GM12865 (cell line): Measurements from ENCODE around the gene PDXDC1.
"Not testable (repeated sequence)": the region's sequence is repeated elsewhere in the genome, so short reads cannot be mapped to it uniquely, and the experiment has no call there.

ENCODE experiments used
- DNase-seq: peaks from one replicate; pipeline ENCODE4 v3.0.0; 2010; ENCODE audit warnings: low read depth
- H3K4me3 ChIP-seq: 2 replicates; pipeline ENCODE4 v1.5.1; 2011; ENCODE audit warnings: mild to moderate bottlenecking, low read depth, low read length, control low read depth
- CTCF ChIP-seq: IDR thresholded peaks from 2 replicates; pipeline ENCODE4 v1.5.1; 2011; ENCODE audit warnings: low read length, control low read depth, low read depth, inconsistent platforms; ENCODE audit not compliant: insufficient read depth; ENCODE audit errors: missing control alignments

PDXDC1 gene, protein sequence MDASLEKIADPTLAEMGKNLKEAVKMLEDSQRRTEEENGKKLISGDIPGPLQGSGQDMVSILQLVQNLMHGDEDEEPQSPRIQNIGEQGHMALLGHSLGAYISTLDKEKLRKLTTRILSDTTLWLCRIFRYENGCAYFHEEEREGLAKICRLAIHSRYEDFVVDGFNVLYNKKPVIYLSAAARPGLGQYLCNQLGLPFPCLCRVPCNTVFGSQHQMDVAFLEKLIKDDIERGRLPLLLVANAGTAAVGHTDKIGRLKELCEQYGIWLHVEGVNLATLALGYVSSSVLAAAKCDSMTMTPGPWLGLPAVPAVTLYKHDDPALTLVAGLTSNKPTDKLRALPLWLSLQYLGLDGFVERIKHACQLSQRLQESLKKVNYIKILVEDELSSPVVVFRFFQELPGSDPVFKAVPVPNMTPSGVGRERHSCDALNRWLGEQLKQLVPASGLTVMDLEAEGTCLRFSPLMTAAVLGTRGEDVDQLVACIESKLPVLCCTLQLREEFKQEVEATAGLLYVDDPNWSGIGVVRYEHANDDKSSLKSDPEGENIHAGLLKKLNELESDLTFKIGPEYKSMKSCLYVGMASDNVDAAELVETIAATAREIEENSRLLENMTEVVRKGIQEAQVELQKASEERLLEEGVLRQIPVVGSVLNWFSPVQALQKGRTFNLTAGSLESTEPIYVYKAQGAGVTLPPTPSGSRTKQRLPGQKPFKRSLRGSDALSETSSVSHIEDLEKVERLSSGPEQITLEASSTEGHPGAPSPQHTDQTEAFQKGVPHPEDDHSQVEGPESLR

DNA sequence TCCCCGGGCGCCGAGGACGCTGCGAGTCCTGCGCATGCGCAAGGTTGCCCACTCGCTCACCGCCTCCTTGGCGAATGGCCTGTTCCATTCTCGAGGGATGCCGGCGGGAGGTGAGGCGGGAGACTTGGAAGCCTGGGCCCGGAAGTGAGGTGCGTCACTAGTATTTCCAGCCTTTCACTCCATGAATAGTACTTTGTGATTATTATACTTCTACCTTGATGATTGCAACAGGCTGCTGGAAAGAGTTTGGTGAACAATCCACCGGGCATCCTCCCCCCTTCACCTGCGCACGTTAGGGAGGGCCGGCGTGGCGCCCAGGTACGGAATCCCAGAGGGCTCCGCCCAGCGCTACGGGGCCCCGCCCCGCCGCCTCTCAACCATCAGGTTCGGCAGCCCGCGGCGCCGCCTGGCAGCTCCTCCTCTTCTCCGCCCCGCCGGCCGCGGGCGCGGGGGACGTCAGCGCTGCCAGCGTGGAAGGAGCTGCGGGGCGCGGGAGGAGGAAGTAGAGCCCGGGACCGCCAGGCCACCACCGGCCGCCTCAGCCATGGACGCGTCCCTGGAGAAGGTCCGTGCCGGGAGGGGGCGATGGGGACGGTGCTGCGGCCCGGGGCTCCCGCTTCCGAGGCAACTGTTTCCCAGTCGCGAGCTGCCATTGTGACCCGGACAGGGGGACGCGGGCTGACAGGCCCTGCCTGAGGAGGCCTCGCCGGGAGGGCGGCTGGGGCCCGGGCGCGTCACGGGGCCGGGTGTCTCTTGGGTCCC lies at the start of gene PDXDC1:
Gene PDXDC1 (plus strand): TSS at position 371 of the 762 bp plus-strand sequence. CDS start 174 bp downstream, at position 545.
- peak; percentile 97 for DNase-seq
- peak within 1 kb of the TSS; percentile 82 for H3K4me3 ChIP-seq

- peak; percentile 6 for DNase-seq
- not testable (repeated sequence) for H3K4me3 ChIP-seq
Measured at GRCh38 chr16:14928064-14928714, 46.6 kb upstream of the PDXDC1 start.

DNA sequence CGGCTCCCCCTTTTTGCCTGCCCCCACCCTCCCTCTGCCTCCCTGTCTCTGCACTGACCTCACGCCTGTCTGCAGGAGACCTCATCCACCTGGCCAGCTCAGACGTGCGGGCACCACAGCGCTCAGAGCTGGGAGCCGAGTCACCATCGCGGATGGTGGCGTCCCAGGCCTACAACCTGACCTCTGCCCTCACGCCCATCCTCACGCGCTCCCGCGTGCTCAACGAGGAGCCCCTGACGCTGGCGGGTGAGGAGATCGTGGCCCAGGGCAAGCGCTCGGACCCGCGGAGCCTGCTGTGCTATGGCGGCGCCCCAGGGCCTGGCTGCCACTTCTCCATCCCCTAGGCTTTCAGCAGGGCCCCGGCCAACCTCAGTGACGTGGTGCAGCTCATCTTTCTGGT lies 45.6 kb upstream of the PDXDC1 start:
- DNase-seq, result not testable (repeated sequence)

GRCh38 chr16:14930246-14930645 lies 44.6 kb upstream of the PDXDC1 start:
- H3K4me3 ChIP-seq, DNase-seq: not testable (repeated sequence)

More for the DNA sequence above, 45.6 kb upstream of the PDXDC1 start:
- H3K4me3 ChIP-seq, result not testable (repeated sequence)

DNA sequence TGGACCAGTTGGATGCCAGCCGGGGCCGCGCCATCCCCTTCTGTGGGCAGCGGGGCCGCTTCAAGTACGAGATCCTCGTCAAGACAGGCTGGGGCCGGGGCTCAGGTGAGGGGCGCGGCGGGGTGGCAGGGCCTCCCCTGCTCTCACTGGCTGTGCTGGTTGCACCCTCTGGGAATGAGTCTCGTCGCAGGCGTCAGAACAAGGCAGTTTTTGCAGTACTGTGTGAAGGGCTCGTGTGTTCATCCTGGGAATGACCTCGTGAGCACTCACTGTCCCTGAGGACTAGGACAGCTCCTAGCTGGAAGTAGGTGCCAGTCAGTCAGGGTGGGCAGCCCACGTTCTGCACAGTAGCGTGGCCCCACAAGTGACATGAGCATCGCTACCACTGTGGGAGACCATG lies 43.9 kb upstream of the PDXDC1 start:
- not testable (repeated sequence) for DNase-seq, H3K4me3 ChIP-seq

GRCh38 chr16:14932581-14933375 lies 42.0 kb upstream of the PDXDC1 start:
- DNase-seq, H3K4me3 ChIP-seq: not testable (repeated sequence)

- not testable (repeated sequence) for H3K4me3 ChIP-seq, DNase-seq
Measured at GRCh38 chr16:14937143-14937542, 37.7 kb upstream of the PDXDC1 start, which contains the start of gene NPIPA1. TSS of gene NPIPA1 (plus strand) at chr16:14937443. CDS start at chr16:14937443, 0 bp downstream.

DNA sequence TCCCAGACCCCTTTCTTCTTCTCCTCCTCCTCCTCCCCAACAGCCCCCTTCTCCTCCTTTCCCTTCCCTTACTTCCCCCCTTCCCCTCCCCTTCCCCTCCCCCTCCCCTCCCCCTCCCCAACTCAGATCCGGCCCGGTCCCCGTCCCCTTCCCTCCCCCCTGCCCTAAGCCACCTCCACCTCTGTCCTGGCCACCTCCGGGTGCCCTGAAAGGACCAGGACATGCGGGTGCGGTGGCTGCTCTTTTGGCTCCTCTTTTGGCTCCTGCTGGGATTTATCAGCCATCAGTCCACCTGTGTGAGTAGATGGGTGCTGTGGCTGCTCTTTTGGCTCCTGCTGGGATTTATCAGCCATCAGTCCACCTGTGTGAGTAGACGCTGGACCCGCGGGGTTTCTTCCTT lies 36.8 kb upstream of the PDXDC1 start:
- H3K4me3 ChIP-seq, DNase-seq: not testable (repeated sequence)

- not testable (repeated sequence) for DNase-seq, H3K4me3 ChIP-seq
Measured at GRCh38 chr16:14942686-14943085, 32.1 kb upstream of the PDXDC1 start.

DNA sequence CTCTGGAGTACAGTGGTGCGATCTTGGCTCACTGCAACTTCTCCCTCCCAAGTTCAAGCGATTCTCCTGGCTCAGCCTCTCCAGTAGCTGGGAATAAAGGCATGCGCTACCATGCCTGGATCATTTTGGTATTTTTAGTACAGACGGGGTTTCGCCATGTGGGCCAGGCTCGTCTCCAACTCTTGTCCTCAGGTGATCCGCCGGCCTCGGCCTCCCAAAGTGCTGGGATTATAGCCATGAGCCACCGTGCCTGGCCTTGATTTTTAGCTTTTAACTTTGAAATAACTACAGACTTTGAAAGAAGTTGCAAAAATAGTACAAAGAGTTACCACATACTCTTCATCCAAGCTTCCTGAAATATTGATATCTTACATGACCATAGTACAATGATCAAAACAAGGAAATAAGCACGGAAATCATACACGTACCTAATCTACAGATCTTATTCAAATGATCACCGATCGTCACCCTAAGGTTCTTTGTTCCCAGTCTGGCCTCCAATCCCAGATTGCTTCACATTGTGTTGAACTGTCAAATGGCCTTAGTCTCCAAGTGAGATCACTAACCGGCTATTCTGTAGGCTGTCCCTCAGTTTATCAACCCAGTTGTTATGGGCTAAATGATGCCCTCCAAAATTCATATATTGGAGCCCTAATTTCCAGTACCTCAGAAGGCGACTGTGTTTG lies 19.1 kb upstream of the PDXDC1 start:
- no peak for TF ChIP-seq CTCF
- DNase-seq, result no peak
- no peak overlapping the region for H3K4me3 ChIP-seq
